Measurements from ENCODE around the gene PRSS48. TPM values are rescaled to one million over a fixed set of nuclear protein-coding genes. Genes with fewer than 3 reads are reported as not detected.

The PRSS48 gene
- total RNA-seq, 2 experiments from 2014 or later = not detected

GRCh38 chr4:151324124-151324751 is 47.3 kb downstream of the PRSS48 start:
- ChIA-PET CTCF (no interaction called here), POLR2A (interaction anchor here (0.6 kb wide), 1 partner anchor 24 kb away, joined by 7 read pairs; no protein-coding TSS in a partner anchor)
- no peaks in the 10 kb centered on the region for H3K9me3 Mint-ChIP-seq
- peaks cover 40% of the 10 kb centered on the region for H3K27me3 Mint-ChIP-seq
- intact Hi-C loops (cut with micrococcal nuclease) = no loop called here
- peaks cover 11% of the 10 kb centered on the region for H3K4me1 Mint-ChIP-seq (ENCODE audit: low read depth)
- H3K36me3 Mint-ChIP-seq = no peaks in the 10 kb centered on the region
- no peak for DNase-seq
- H3K27ac Mint-ChIP-seq = no peak overlapping the region
- H3K4me3 Mint-ChIP-seq = no peak overlapping the region

GRCh38 chr4:151324752-151325110 is 47.8 kb downstream of the PRSS48 start:
- ChIA-PET POLR2A (no interaction called here), CTCF (no interaction called here)
- intact Hi-C loops (cut with micrococcal nuclease) = no loop called here
- no peaks in the 10 kb centered on the region for H3K9me3 Mint-ChIP-seq
- H3K27me3 Mint-ChIP-seq = peaks cover 38% of the 10 kb centered on the region
- H3K4me3 Mint-ChIP-seq = peak overlapping the region; percentile 41
- H3K27ac Mint-ChIP-seq = no peak overlapping the region
- H3K36me3 Mint-ChIP-seq = no peaks in the 10 kb centered on the region
- DNase-seq = peak; percentile 38
- H3K4me1 Mint-ChIP-seq (ENCODE audit: low read depth) = peaks cover 11% of the 10 kb centered on the region

GRCh38 chr4:151325111-151325948 is 48.4 kb downstream of the PRSS48 start, which contains the start of gene SH3D19:
SH3D19 (minus strand) TSS chr4:151325605; CDS start chr4:151325352, 253 bp downstream.
- Mint-ChIP-seq H3K27ac (no peak within 1 kb of the TSS), H3K36me3 (no peaks in the 10 kb centered on the region), H3K4me3 (peak within 1 kb of the TSS; percentile 72), H3K4me1 (ENCODE audit: low read depth) (peaks cover 11% of the 10 kb centered on the region), H3K9me3 (no peaks in the 10 kb centered on the region), H3K27me3 (peaks cover 38% of the 10 kb centered on the region)
- DNase-seq = no peak
- ChIA-PET POLR2A (no interaction called here), CTCF (no interaction called here)
- intact Hi-C loops (cut with micrococcal nuclease) = no loop called here

GRCh38 chr4:151325949-151326246 is 48.9 kb downstream of the PRSS48 start:
- H3K27me3 Mint-ChIP-seq = peaks cover 38% of the 10 kb centered on the region
- ChIA-PET POLR2A (no interaction called here), CTCF (no interaction called here)
- H3K4me3 Mint-ChIP-seq = peak overlapping the region; percentile 72
- H3K27ac Mint-ChIP-seq = no peak overlapping the region
- DNase-seq = no peak
- peaks cover 3% of the 10 kb centered on the region for H3K9me3 Mint-ChIP-seq
- no peaks in the 10 kb centered on the region for H3K36me3 Mint-ChIP-seq
- intact Hi-C loops (cut with micrococcal nuclease) = no loop called here
- peaks cover 11% of the 10 kb centered on the region for H3K4me1 Mint-ChIP-seq (ENCODE audit: low read depth)

GRCh38 chr4:151329217-151330007 is 52.5 kb downstream of the PRSS48 start:
- POLR2A ChIA-PET = no interaction called here
- Mint-ChIP-seq H3K9me3 (peaks cover 5% of the 10 kb centered on the region), H3K4me1 (ENCODE audit: low read depth) (peaks cover 9% of the 10 kb centered on the region), H3K27me3 (peaks cover 20% of the 10 kb centered on the region), H3K36me3 (no peaks in the 10 kb centered on the region), H3K27ac (no peak overlapping the region), H3K4me3 (no peak overlapping the region)
- CTCF ChIA-PET = no interaction called here
- no peak for DNase-seq
- intact Hi-C loops (cut with micrococcal nuclease) = no loop called here

- ChIA-PET CTCF (no interaction called here), POLR2A (no interaction called here)
- Mint-ChIP-seq H3K36me3 (no peaks in the 10 kb centered on the region), H3K27ac (no peak overlapping the region), H3K4me3 (no peak overlapping the region), H3K27me3 (peaks cover 9% of the 10 kb centered on the region), H3K4me1 (ENCODE audit: low read depth) (no peaks in the 10 kb centered on the region), H3K9me3 (peaks cover 5% of the 10 kb centered on the region)
- intact Hi-C loops (cut with micrococcal nuclease) = no loop called here
- no peak for DNase-seq
Observed at GRCh38 chr4:151331276-151332042, 54.5 kb downstream of the PRSS48 start.

GRCh38 chr4:151339467-151339866 is 62.5 kb downstream of the PRSS48 start:
- CTCF ChIA-PET = no interaction called here
- DNase-seq = no peak
- intact Hi-C loops (cut with micrococcal nuclease) = no loop called here

GRCh38 chr4:151340751-151341385 is 63.9 kb downstream of the PRSS48 start:
- Mint-ChIP-seq H3K9me3 (no peaks in the 10 kb centered on the region), H3K27ac (no peak overlapping the region), H3K4me1 (ENCODE audit: low read depth) (no peaks in the 10 kb centered on the region), H3K27me3 (peaks cover 3% of the 10 kb centered on the region), H3K4me3 (no peak overlapping the region), H3K36me3 (no peaks in the 10 kb centered on the region)
- ChIA-PET CTCF (no interaction called here), POLR2A (no interaction called here)
- intact Hi-C loops (cut with micrococcal nuclease) = no loop called here
- no peak for DNase-seq

More at GRCh38 chr4:151339467-151339866, 62.5 kb downstream of the PRSS48 start:
- peaks cover 4% of the 10 kb centered on the region for H3K27me3 Mint-ChIP-seq
- POLR2A ChIA-PET = no interaction called here
- no peak overlapping the region for H3K27ac Mint-ChIP-seq
- no peaks in the 10 kb centered on the region for H3K36me3 Mint-ChIP-seq
- no peak overlapping the region for H3K4me3 Mint-ChIP-seq
- H3K4me1 Mint-ChIP-seq (ENCODE audit: low read depth) = no peaks in the 10 kb centered on the region
- no peaks in the 10 kb centered on the region for H3K9me3 Mint-ChIP-seq

Other genes with a start within 250 kb of the PRSS48 start
- 1,000 to 10,000 TPM; 3,192 to 3,296 TPM for gene RPS3A, start 177.5 kb upstream of the PRSS48 start, total RNA-seq
- under 1 TPM in 1 of 2 experiments, not detected in 1; 0.68 TPM for gene SH3D19, start 48.4 kb downstream of the PRSS48 start, total RNA-seq
- gene FHIP1A, start 132.0 kb downstream of the PRSS48 start, total RNA-seq = under 1 TPM; 0.45 to 0.46 TPM

All from activated CD4-positive, alpha-beta memory T cell treated with anti-CD3 and anti-CD28 coated beads for 36 hours (primary cell).